IMR-90 (cell line): ENCODE results near the gene GTF3C1. TPM values are rescaled to one million over a fixed set of nuclear protein-coding genes. Genes with fewer than 3 reads are reported as not detected.

Source experiments
- ATAC-seq: fragments of 200-7000 bp; cut with Tn5 transposase; 2 replicates; pipeline ENCODE4 v1.9.1; 2020; ENCODE audit warnings: low read depth, mild to moderate bottlenecking, moderate library complexity
- BruUV-seq: library from RNA; stranded (reverse); fragments of 400-500 nt; replicated peaks from 2 replicates; lab custom pipeline; 2021; lab: Mats Ljungman, UMichigan
- CTCF ChIA-PET: fragments of 300-600 bp; formaldehyde crosslinking; extraction: SDS; loops from one replicate; lab custom pipeline; 2021; ENCODE audit warnings: antibody characterized with exemption; lab: Yijun Ruan, JAX
- POLR2A ChIA-PET: fragments of 300-600 bp; sonication (Branson Sonifier 250); formaldehyde crosslinking; loops from one replicate; lab custom pipeline; 2022; ENCODE audit warnings: antibody characterized with exemption; ENCODE audit not compliant: unreplicated experiment; lab: Charles Lee
- DNase-seq: peaks from one replicate; pipeline ENCODE4 v3.0.0; 2013
- H2AFZ ChIP-seq: replicated peaks from 2 replicates; pipeline ENCODE3; 2013; ENCODE audit warnings: low read length, mild to moderate bottlenecking; ENCODE audit not compliant: poor library complexity
- H2AK5ac ChIP-seq: 2 replicates; pipeline ENCODE4 v1.6.1; 2013; ENCODE audit warnings: low read depth, low read length, inconsistent platforms
- H2AK9ac ChIP-seq: replicated peaks from 2 replicates; pipeline ENCODE3; 2013; ENCODE audit warnings: mild to moderate bottlenecking, low read depth, low read length, moderate library complexity; ENCODE audit not compliant: poor library complexity
- H2BK120ac ChIP-seq: 2 replicates; pipeline ENCODE4 v1.6.1; 2013; ENCODE audit warnings: low read depth, low read length, inconsistent platforms
- H2BK15ac ChIP-seq: 3 replicates; pipeline ENCODE4 v1.6.1; 2013; ENCODE audit warnings: low read depth, low read length, inconsistent platforms
- H2BK20ac ChIP-seq: 2 replicates; pipeline ENCODE4 v1.6.1; 2013; ENCODE audit warnings: low read depth, mild to moderate bottlenecking, inconsistent platforms, low read length, moderate library complexity
- H2BK5ac ChIP-seq: 2 replicates; pipeline ENCODE4 v1.6.1; 2013; ENCODE audit warnings: mild to moderate bottlenecking, low read depth, low read length, inconsistent platforms; ENCODE audit not compliant: poor library complexity, severe bottlenecking
- H3K14ac ChIP-seq: replicated peaks from 2 replicates; pipeline ENCODE4 v1.6.1; 2013; ENCODE audit warnings: low read depth, low read length, inconsistent platforms
- H3K18ac ChIP-seq: 2 replicates; pipeline ENCODE4 v1.6.1; 2013; ENCODE audit warnings: low read depth, low read length, control low read depth
- H3K23ac ChIP-seq: 2 replicates; pipeline ENCODE4 v1.6.1; 2013; ENCODE audit warnings: low read depth, low read length, inconsistent platforms
- H3K27ac ChIP-seq: 2 replicates; pipeline ENCODE4 v1.5.1; 2013; ENCODE audit warnings: mild to moderate bottlenecking, control low read depth, low read length; ENCODE audit not compliant: insufficient read depth
- H3K27me3 ChIP-seq: 2 replicates; pipeline ENCODE4 v1.6.1; 2013; ENCODE audit warnings: low read length; ENCODE audit not compliant: control insufficient read depth, insufficient read depth
- H3K36me3 ChIP-seq: 2 replicates; pipeline ENCODE4 v1.6.1; 2013; ENCODE audit warnings: low read length, mixed read lengths; ENCODE audit not compliant: control insufficient read depth, insufficient read depth
- H3K4ac ChIP-seq: 2 replicates; pipeline ENCODE4 v1.6.1; 2013; ENCODE audit warnings: low read depth, low read length, inconsistent platforms
- H3K4me1 ChIP-seq: 2 replicates; pipeline ENCODE4 v1.6.1; 2013; ENCODE audit warnings: low read length, mixed read lengths; ENCODE audit not compliant: control insufficient read depth, insufficient read depth
- H3K4me2 ChIP-seq: 2 replicates; pipeline ENCODE4 v1.6.1; 2013; ENCODE audit warnings: low read depth, mild to moderate bottlenecking, control low read depth, low read length, moderate library complexity
- H3K4me3 ChIP-seq: 2 replicates; pipeline ENCODE4 v1.5.1; 2013; ENCODE audit warnings: low read depth, mild to moderate bottlenecking, control low read depth, low read length, moderate library complexity; ENCODE audit not compliant: insufficient read depth
- H3K56ac ChIP-seq: 2 replicates; pipeline ENCODE4 v1.6.1; 2013; ENCODE audit warnings: low read length, inconsistent platforms; ENCODE audit not compliant: insufficient read depth; ENCODE audit errors: extremely low read depth
- H3K79me1 ChIP-seq, 2 experiments: 2 replicates each; pipeline ENCODE4 v1.6.1; 2013; ENCODE audit warnings: low read length in 2 of 2, inconsistent platforms in 1 of 2, low read depth in 1 of 2
- H3K9ac ChIP-seq: 2 replicates; pipeline ENCODE4 v1.6.1; 2013; ENCODE audit warnings: low read depth, low read length, control low read depth
- H3K9me1 ChIP-seq: 2 replicates; pipeline ENCODE4 v1.6.1; 2013; ENCODE audit warnings: low read length, inconsistent platforms; ENCODE audit not compliant: insufficient read depth
- H3K9me3 ChIP-seq: 2 replicates; pipeline ENCODE4 v1.6.1; 2013; ENCODE audit warnings: low read length; ENCODE audit not compliant: control insufficient read depth, insufficient read depth
- H4K20me1 ChIP-seq: 2 replicates; pipeline ENCODE4 v1.6.1; 2013; ENCODE audit warnings: low read length, inconsistent platforms; ENCODE audit not compliant: insufficient read depth
- H4K5ac ChIP-seq: 2 replicates; pipeline ENCODE4 v1.6.1; 2013; ENCODE audit warnings: mild to moderate bottlenecking, low read depth, low read length, control low read depth
- H4K8ac ChIP-seq, 2 experiments: 2 replicates each; pipeline ENCODE4 v1.6.1; 2013; ENCODE audit warnings: low read depth in 2 of 2, low read length in 2 of 2, control low read depth in 1 of 2, inconsistent platforms in 1 of 2
- H4K91ac ChIP-seq: 2 replicates; pipeline ENCODE4 v1.6.1; 2013; ENCODE audit warnings: low read depth, low read length, inconsistent platforms; ENCODE audit not compliant: insufficient read depth
- BHLHE40 ChIP-seq: fragments of 150-350 bp; IDR thresholded peaks from 2 replicates; pipeline ENCODE4 v1.6.1; 2016; ENCODE audit warnings: mild to moderate bottlenecking, low read depth, low read length
- CEBPB ChIP-seq: IDR thresholded peaks from 2 replicates; pipeline ENCODE4 v1.6.1; 2012; ENCODE audit warnings: low read depth, low read length, improper control_type of control experiment
- CHD1 ChIP-seq: IDR thresholded peaks from 2 replicates; pipeline ENCODE4 v1.6.1; 2012; ENCODE audit warnings: low read depth, low read length, improper control_type of control experiment
- FOS ChIP-seq: fragments of 150-350 bp; IDR thresholded peaks from 2 replicates; pipeline ENCODE4 v1.6.1; 2016; ENCODE audit warnings: low read depth, low read length
- MAFK ChIP-seq: IDR thresholded peaks from 2 replicates; pipeline ENCODE4 v1.6.1; 2012; ENCODE audit warnings: low read depth, low read length, improper control_type of control experiment
- NFE2L2 ChIP-seq: fragments of 150-350 bp; IDR thresholded peaks from 2 replicates; pipeline ENCODE4 v1.6.1; 2016; ENCODE audit warnings: low read depth, mild to moderate bottlenecking, low read length
- POLR2A ChIP-seq: IDR thresholded peaks from 2 replicates; pipeline ENCODE4 v1.6.1; 2012; ENCODE audit warnings: mild to moderate bottlenecking, low read depth, low read length
- RAD21 ChIP-seq: IDR thresholded peaks from 2 replicates; pipeline ENCODE4 v1.6.1; 2012; ENCODE audit warnings: low read length, improper control_type of control experiment
- RCOR1 ChIP-seq: IDR thresholded peaks from 2 replicates; pipeline ENCODE4 v1.6.1; 2012; ENCODE audit warnings: mild to moderate bottlenecking, low read length, improper control_type of control experiment; ENCODE audit not compliant: insufficient replicate concordance
- RFX5 ChIP-seq: IDR thresholded peaks from 2 replicates; pipeline ENCODE4 v1.8.0; 2012; ENCODE audit warnings: low read depth, mild to moderate bottlenecking, low read length, moderate library complexity
- WGBS, 2 experiments: methylation state at CpG; one replicate each; pipeline versions ENCODE4 v1.1.5 to v1.1.7; 2013; ENCODE audit warnings: missing lambda C conversion rate in 2 of 2; ENCODE audit not compliant: insufficient read length in 1 of 2; ENCODE audit errors: extremely low coverage in 2 of 2; 5-methylcytosine and 5-hydroxymethylcytosine counted together
- dilution Hi-C: fragments of 300-500 bp; cut with HindIII; formaldehyde crosslinking; loops from one replicate; pipeline ENCODE4 v1.14.3; 2018; ENCODE audit warnings: low sequenced_read_pairs; ENCODE audit not compliant: unreplicated experiment
- in situ Hi-C: fragments of 300-500 bp; cut with MboI; formaldehyde crosslinking; loops from 3 replicates; pipeline ENCODE4 v1.14.3; 2019; ENCODE audit warnings: low sequenced_read_pairs, inconsistent platforms, mixed read lengths
- intact Hi-C: fragments of 100-400 bp; cut with micrococcal nuclease; formaldehyde crosslinking; loops from 2 replicates; pipeline ENCODE4 v1.10.0; 2022
- polyA plus RNA-seq, 3 experiments: library from polyadenylated mRNA; depleted of rRNA; stranded (reverse); fragments of >200 nt; gene quantifications; 2 replicates each; pipeline ENCODE4 v1.2.3, GENCODE V29; 2012; ENCODE audit warnings: low replicate concordance in 1 of 3
- total RNA-seq: library from RNA; depleted of rRNA; stranded (reverse); fragments of >200 nt; gene quantifications from 2 replicates; pipeline ENCODE4 v1.2.3, GENCODE V29; 2012
- TF ChIP-seq, protein P1 (sequence below): conservative IDR thresholded peaks from 2 replicates; pipeline ENCODE4 v1.5.1; 2012; ENCODE audit warnings: mild to moderate bottlenecking, low read depth, low read length, improper control_type of control experiment
- TF ChIP-seq, protein P2 (sequence below): fragments of 150-350 bp; IDR thresholded peaks from 2 replicates; pipeline ENCODE4 v1.6.1; 2016; ENCODE audit warnings: low read depth, mild to moderate bottlenecking, low read length, moderate library complexity, borderline replicate concordance

GTF3C1 gene
- total and polyA plus RNA-seq, 2 of the 4 experiments (the other 2 are of a cell fraction), result 50.8 to 68.1 TPM

DNA sequence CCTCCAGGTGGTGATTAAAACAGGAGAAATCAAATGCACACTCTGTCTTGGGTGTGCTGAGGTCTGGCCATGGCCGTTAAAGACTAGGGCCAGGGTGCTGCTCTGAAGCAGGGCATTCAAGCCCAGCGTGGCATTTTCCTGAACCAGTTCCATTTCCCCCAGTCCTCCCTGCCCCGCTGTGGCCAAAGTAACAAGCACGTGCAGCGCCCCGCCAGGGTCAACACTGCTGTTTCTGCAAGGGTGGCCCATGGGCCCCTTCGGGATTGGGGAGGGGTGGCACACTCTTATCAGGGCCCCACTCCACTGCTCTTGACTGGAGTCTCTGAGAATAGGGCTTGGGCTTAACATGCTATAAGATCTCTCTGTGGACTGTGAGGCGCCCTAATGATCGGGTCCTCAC is 74.8 kb downstream of the GTF3C1 start:
- CTCF ChIA-PET, result no interaction called here
- in situ Hi-C loops, result loop anchor here (25.0 kb wide), 1 partner anchor 1638 kb away; no protein-coding TSS in a partner anchor

More for the DNA sequence above, 74.8 kb downstream of the GTF3C1 start:
- Histone ChIP-seq H3K4me1 (peaks cover 21% of the 10 kb centered on the region), H2BK20ac (peak overlapping the region; percentile 86), H2AK5ac (peak overlapping the region; percentile 51), H4K20me1 (no peaks in the 10 kb centered on the region), H2AK9ac (no peak overlapping the region), H4K5ac (no peak overlapping the region), H2BK15ac (peak overlapping the region; percentile 38; the same call in 1 of the 3 replicates), H3K4me3 (no peak overlapping the region), H3K23ac (no peak overlapping the region), H3K9ac (no peak overlapping the region), H4K8ac (peak overlapping the region in 1 of 2 experiments; percentile 88; a peak in 1 of 4 replicates), H3K27me3 (no peaks in the 10 kb centered on the region), H2BK120ac (peak overlapping the region; percentile 90), H2BK5ac (peak overlapping the region; percentile 78), H3K27ac (no peak overlapping the region), H3K36me3 (peaks cover 71% of the 10 kb centered on the region), H3K79me1 (peaks cover 0 to 44% of the 10 kb centered on the region in 2 experiments; a peak in 2 of 4 replicates), H3K56ac (0 out of 2 replicates have a peak overlapping the region, but pooled peaks have one; percentile 7), H4K91ac (peak overlapping the region; percentile 72), H2AFZ (no peak overlapping the region), H3K14ac (0 out of 2 replicates have a peak overlapping the region, but pooled peaks have one; percentile 46), H3K9me1 (peaks cover 23% of the 10 kb centered on the region), H3K18ac (no peak overlapping the region), H3K4me2 (no peak overlapping the region), H3K4ac (peak overlapping the region; percentile 41), H3K9me3 (no peaks in the 10 kb centered on the region)
- ATAC-seq (no peak), DNase-seq (no peak)
- no CpG with 5 or more reads among the region's 9 CpGs for WGBS, 2 experiments
- TF ChIP-seq NFE2L2, result no peak
- no peak for TF ChIP-seq RFX5
- TF ChIP-seq POLR2A, result no peak
- TF ChIP-seq CHD1, result no peak
- TF ChIP-seq BHLHE40, result no peak
- TF ChIP-seq RAD21, result no peak
- TF ChIP-seq FOS, result no peak
- no peak for TF ChIP-seq RCOR1
- no peak for TF ChIP-seq CEBPB
- TF ChIP-seq, protein P1, sequence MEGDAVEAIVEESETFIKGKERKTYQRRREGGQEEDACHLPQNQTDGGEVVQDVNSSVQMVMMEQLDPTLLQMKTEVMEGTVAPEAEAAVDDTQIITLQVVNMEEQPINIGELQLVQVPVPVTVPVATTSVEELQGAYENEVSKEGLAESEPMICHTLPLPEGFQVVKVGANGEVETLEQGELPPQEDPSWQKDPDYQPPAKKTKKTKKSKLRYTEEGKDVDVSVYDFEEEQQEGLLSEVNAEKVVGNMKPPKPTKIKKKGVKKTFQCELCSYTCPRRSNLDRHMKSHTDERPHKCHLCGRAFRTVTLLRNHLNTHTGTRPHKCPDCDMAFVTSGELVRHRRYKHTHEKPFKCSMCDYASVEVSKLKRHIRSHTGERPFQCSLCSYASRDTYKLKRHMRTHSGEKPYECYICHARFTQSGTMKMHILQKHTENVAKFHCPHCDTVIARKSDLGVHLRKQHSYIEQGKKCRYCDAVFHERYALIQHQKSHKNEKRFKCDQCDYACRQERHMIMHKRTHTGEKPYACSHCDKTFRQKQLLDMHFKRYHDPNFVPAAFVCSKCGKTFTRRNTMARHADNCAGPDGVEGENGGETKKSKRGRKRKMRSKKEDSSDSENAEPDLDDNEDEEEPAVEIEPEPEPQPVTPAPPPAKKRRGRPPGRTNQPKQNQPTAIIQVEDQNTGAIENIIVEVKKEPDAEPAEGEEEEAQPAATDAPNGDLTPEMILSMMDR, result no peak
- TF ChIP-seq MAFK, result no peak
- TF ChIP-seq, protein P2, sequence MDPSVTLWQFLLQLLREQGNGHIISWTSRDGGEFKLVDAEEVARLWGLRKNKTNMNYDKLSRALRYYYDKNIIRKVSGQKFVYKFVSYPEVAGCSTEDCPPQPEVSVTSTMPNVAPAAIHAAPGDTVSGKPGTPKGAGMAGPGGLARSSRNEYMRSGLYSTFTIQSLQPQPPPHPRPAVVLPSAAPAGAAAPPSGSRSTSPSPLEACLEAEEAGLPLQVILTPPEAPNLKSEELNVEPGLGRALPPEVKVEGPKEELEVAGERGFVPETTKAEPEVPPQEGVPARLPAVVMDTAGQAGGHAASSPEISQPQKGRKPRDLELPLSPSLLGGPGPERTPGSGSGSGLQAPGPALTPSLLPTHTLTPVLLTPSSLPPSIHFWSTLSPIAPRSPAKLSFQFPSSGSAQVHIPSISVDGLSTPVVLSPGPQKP, result no peak
- intact Hi-C loops (no loop called here), dilution Hi-C loops (no loop called here)
- POLR2A ChIA-PET, result no interaction called here
- BruUV-seq, result no TSS peak
